ENCODE results near the gene CCDC158. TPM values are rescaled to one million over a fixed set of nuclear protein-coding genes. Genes with fewer than 3 reads are reported as not detected.

Gene CCDC158
- total and polyA plus RNA-seq, 2 experiments from 2014 or later = 0.21 to 0.27 TPM

GRCh38 chr4:76458825-76459224 lies 37.9 kb upstream of the CCDC158 start:
- Mint-ChIP-seq H3K4me3 (peak overlapping the region; percentile 38; the same call in 1 of the 3 replicates), H3K4me1 (peaks cover 26% of the 10 kb centered on the region), H3K27me3 (ENCODE audit: insufficient read depth, low read depth, poor library complexity) (no peaks in the 10 kb centered on the region), H3K36me3 (ENCODE audit: low read depth) (peaks cover 18% of the 10 kb centered on the region), H3K9me3 (peaks cover 14% of the 10 kb centered on the region), H3K27ac (peak overlapping the region; percentile 97)
- peaks cover 21% of the 10 kb centered on the region; the same call in 1 of the 2 replicates for H3K4me1 ChIP-seq (ENCODE audit: insufficient read depth)
- no peaks in the 10 kb centered on the region for H3K79me2 ChIP-seq (replicated peaks; ENCODE audit: insufficient read depth)
- TF ChIP-seq NANOG (IDR thresholded peaks at IDR 0.05; ENCODE audit: borderline replicate concordance) (no peak), EZH2 (IDR thresholded peaks at IDR 0.05; ENCODE audit: low read depth, unreplicated experiment) (no peak), REST (IDR thresholded peaks at IDR 0.05; ENCODE audit: unreplicated experiment) (no peak), ZNF462 (CRISPR knock-in tag; IDR thresholded peaks at IDR 0.05) (no peak), POLR2AphosphoS5 (IDR thresholded peaks at IDR 0.05; ENCODE audit: low read depth) (no peak), CTCF (conservative IDR thresholded peaks at IDR 0.05; ENCODE audit: low read depth in 2 of 2) (no peak), ZNF331 (CRISPR knock-in tag; IDR thresholded peaks at IDR 0.05; ENCODE audit: low read depth) (no peak), JUNB (IDR thresholded peaks at IDR 0.05; ENCODE audit: unreplicated experiment) (no peak), ETS1 (IDR thresholded peaks at IDR 0.05) (no peak), CREB1 (CRISPR knock-in tag; IDR thresholded peaks at IDR 0.05; ENCODE audit: low read depth) (no peak), ZNF114 (CRISPR knock-in tag; IDR thresholded peaks at IDR 0.05) (no peak), STAT1 (IDR thresholded peaks at IDR 0.05; ENCODE audit: unreplicated experiment) (no peak), EZH2phosphoT487 (IDR thresholded peaks at IDR 0.05; ENCODE audit: unreplicated experiment) (no peak)
- H2AFZ ChIP-seq = no peak overlapping the region
- ATAC-seq (peak; percentile 47), DNase-seq (ENCODE audit: low spot score) (peak; percentile 67)
- no peaks in the 10 kb centered on the region for H3K9me2 ChIP-seq (ENCODE audit: insufficient read depth)
- H3K27me3 ChIP-seq (ENCODE audit: insufficient read depth) = no peaks in the 10 kb centered on the region
- H3K4me3 ChIP-seq = no peak overlapping the region
- peak overlapping the region; percentile 38 for H3K4me2 ChIP-seq
- H3K27ac ChIP-seq (ENCODE audit: low read depth) = peak overlapping the region; percentile 88
- no peaks in the 10 kb centered on the region for H3F3A ChIP-seq (replicated peaks; ENCODE audit: low read depth)
- no peaks in the 10 kb centered on the region for H4K20me1 ChIP-seq (replicated peaks; ENCODE audit: insufficient read depth)
- H3K36me3 ChIP-seq (ENCODE audit: insufficient read depth) = peaks cover 6% of the 10 kb centered on the region; the same call in 1 of the 2 replicates
